Measurements from ENCODE around the gene UGT1A7.
"Not testable (repeated sequence)": the region's sequence is repeated elsewhere in the genome, so short reads cannot be mapped to it uniquely, and the experiment has no call there.

The UGT1A7 gene

DNA sequence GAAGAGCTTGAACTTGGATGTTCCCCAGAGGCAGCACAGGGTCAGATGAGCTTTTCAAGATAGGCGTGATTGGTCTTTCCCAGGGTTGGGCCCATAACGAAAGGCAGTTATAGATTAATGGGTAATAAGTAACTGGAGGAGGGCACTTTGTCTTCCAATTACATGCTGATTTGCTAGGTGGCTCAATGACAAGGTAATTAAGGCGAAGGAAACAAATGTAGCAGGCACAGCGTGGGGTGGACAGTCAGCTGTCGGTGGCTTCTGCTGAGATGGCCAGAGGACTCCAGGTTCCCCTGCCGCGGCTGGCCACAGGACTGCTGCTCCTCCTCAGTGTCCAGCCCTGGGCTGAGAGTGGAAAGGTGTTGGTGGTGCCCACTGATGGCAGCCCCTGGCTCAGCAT is 36.9 kb downstream of the UGT1A7 start, which contains the start of gene UGT1A4:
Gene UGT1A4 (plus strand): TSS at position 185 of the 400 bp plus-strand sequence. CDS start 85 bp downstream, at position 270.
- no peak for DNase-seq

DNA sequence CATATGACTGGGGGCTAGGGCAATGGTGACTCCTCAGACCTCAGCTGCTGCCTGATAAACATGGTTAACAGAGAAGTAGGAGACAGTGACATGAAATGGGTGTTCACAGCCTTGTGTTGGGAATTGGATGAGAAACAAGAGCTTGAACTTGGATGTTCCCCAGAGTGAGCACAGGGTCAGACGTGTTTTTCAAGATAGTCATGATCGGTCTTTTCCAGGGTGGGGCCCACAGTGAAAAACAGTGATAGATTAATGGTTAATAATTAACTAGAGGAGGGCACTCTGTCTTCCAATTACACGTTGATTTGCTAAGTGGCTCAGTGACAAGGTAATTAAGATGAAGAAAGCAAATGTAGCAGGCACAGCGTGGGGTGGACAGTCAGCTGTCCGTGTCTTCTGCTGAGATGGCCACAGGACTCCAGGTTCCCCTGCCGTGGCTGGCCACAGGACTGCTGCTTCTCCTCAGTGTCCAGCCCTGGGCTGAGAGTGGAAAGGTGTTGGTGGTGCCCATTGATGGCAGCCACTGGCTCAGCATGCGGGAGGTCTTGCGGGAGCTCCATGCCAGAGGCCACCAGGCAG is 47.1 kb downstream of the UGT1A7 start, which contains the start of gene UGT1A3:
Gene UGT1A3 (plus strand): TSS at position 320 of the 579 bp plus-strand sequence. CDS start 85 bp downstream, at position 405.
- DNase-seq, result no peak

- not testable (repeated sequence) for DNase-seq
These were observed 55.4 kb downstream of the UGT1A7 start for GRCh38 chr2:233736868-233737653.

- no peak for DNase-seq
These were observed 59.2 kb downstream of the UGT1A7 start for GRCh38 chr2:233740870-233741269.

- no peak for DNase-seq
These were observed 62.0 kb downstream of the UGT1A7 start for GRCh38 chr2:233743464-233744259.

DNA sequence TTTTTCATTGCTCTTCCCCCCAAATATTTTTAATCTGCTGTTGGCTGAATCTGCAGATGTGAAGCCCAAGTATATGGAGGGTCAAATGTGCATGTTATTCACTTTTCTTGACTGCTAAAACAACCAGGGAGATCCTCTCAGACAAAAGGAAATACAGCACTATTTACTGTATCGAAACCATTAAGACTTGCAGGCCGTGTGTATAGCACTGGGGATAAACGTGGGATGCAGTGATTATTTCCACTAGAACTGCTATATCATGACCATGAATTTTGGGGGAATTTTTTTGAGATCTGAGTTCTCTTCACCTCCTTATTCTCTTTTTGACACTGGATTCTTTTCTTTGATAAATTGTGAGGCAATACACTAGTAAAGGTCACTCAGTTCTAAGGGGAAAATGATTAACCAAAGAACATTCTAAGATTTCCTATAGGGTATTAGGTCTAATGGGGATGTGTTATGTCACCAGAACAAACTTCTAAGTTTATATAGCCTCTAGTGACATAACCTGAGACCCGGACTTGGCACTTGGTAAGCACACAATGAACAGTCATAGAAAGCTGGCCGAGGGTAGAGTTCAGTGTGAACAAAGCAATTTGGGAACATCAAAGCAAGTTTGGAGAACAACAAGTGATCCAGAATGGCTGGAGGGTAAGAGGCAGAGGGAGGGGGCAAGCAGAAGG is 63.5 kb downstream of the UGT1A7 start:
- no peak for DNase-seq

DNA sequence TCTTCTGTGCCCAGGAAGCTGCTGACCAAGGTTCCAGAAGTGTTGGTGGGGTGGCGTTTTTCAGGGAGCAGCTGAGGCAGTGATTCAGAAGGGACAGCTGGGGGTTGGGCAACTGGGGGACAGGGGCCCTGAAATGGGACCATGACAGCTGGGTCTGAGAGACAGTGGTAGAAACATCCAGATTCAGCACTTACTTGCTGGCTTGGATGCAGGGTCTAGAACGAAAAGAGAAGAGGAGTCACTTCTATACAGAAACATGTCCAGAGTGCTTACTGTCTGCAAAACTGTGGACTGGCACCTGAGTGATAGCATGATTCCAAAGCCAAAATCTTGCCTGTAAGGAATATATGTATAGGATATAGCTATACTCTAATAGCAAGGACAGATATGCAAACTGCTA is 64.1 kb downstream of the UGT1A7 start:
- DNase-seq, result not testable (repeated sequence)

- no peak for DNase-seq
These were observed 65.0 kb downstream of the UGT1A7 start for GRCh38 chr2:233746475-233747282.

GRCh38 chr2:233747283-233747544 is 65.5 kb downstream of the UGT1A7 start:
- DNase-seq, result no peak

GRCh38 chr2:233750689-233751088 is 69.0 kb downstream of the UGT1A7 start:
- DNase-seq, result not testable (repeated sequence)

GRCh38 chr2:233751212-233752009 is 69.7 kb downstream of the UGT1A7 start:
- DNase-seq, result not testable (repeated sequence)

- DNase-seq, result no peak
These were observed 73.3 kb downstream of the UGT1A7 start for GRCh38 chr2:233754872-233755611.

- no peak for DNase-seq
These were observed 74.9 kb downstream of the UGT1A7 start for GRCh38 chr2:233756429-233757081.

DNA sequence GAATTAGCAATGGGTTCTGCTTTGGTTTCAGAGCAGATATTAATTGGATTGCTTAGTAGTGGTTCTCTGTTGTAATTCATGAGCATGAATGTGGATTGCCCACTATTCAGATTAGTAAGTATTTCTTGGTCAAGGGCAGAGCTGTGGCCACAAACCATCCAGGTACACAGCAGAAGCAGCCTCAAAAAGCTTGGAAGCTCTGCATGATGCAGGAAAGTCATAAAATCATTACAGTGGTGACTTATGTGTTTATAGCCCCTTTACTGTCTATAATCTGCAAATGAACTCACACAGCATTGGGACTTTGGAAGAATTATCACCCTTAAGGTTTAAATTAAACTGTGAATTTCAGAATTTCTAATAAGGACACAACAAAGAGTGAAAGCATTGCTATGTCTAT is 76.4 kb downstream of the UGT1A7 start:
- DNase-seq, result no peak

DNA sequence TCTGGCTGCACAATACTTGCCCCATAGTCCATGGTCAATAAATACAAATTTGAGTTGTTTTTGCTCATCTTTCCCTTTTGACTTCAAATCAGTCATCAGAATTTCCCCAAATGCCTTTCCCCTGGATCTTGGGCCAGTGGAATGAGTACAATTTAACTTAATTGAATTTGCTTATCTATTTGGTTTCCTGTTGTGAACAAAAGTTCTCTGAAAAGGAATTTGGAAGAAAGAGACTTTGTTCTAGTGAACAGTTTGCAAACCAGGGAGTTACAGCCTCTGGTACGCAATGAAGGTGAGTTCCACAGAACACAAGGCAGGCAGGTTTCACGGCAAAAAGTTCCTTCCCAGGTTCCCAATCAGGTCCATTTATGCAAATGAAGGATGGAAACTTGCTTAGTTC is 77.1 kb downstream of the UGT1A7 start:
- DNase-seq, result no peak

DNA sequence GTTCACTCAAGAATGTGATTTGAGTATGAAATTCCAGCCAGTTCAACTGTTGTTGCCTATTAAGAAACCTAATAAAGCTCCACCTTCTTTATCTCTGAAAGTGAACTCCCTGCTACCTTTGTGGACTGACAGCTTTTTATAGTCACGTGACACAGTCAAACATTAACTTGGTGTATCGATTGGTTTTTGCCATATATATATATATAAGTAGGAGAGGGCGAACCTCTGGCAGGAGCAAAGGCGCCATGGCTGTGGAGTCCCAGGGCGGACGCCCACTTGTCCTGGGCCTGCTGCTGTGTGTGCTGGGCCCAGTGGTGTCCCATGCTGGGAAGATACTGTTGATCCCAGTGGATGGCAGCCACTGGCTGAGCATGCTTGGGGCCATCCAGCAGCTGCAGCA is 78.3 kb downstream of the UGT1A7 start, which contains the start of gene UGT1A1:
Gene UGT1A1 (plus strand): TSS at position 228 of the 400 bp plus-strand sequence. CDS start 18 bp downstream, at position 246.
- no peak for DNase-seq

DNA sequence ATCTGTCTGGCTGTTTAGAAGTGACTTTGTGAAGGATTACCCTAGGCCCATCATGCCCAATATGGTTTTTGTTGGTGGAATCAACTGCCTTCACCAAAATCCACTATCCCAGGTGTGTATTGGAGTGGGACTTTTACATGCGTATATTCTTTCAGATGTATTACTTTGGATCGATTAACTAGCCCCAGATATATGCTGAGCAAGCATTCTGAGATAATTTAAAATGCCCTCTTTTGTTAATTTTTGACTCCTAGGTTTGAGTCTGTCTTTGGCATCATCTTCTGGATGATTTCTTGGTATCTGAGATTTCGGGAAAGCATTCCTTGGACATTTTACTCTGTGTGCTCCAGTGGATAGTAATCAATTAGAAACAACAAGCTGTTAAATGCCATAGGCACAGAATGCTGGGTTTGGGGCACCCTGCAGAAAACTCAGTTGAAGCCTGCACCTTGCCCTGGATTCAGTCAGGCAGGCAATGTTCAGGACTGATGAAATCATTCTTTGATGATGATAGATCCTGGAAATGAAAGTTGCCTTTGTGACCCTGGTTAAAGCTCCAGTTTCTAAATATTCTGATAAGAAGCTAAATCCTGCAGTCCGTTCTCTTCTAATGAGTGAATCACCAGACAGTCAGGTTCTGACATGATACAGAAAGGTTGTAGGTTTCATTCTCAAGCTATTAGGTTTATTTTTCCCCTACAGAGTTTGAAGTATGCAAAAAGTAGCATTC is 79.5 kb downstream of the UGT1A7 start:
- no peak for DNase-seq

- no peak for DNase-seq
These were observed 82.6 kb downstream of the UGT1A7 start for GRCh38 chr2:233764264-233764663.

- DNase-seq, result no peak
These were observed 83.1 kb downstream of the UGT1A7 start for GRCh38 chr2:233764761-233765160.

All from NCI-H446 (cell line).